ENCODE results near the gene CPSF4L. TPM values are rescaled to one million over a fixed set of nuclear protein-coding genes. Genes with fewer than 3 reads are reported as not detected.

CPSF4L gene
- total and polyA plus RNA-seq, 2 of the 13 experiments (the other 11 are each of a cell fraction or from before 2014, with no cell fraction given) = 0.73 to 1.6 TPM

DNA sequence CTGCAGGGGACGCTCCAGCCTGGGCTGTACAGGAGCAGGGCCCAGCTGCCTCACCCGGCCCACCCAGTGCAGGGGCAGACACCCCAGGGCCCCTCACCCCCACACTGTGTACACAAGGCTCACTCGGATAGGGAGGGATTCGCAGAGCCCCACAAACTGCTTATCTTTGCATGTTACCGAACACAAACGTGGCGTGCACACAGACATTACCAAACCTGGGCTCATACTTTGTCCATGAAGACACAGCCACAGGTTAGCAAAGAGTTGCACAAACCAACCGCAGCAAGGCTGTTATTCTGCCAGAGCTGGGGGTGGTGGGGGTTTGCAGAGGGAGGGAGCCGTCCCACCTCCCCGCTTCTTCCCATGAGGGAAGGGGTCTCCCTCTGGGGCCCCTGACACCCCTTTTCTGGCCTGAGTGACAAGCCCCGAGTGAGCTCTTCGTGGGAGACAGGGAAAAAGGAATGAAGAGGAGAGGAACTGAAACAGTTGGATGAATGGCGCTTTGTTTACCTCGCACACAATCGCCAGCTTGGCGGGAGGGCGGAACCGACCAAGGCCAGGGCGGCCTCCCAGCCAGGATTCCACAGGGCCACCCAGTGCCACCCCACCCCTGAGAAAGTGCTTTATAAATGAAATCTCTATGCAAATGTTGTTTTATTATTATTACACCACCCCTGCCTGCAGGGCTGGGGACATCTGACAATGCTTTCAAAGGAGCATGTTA, 434 bp upstream of the CPSF4L start (continued):
- TF ChIP-seq ZNF33A (CRISPR knock-in tag; IDR thresholded peaks at IDR 0.05; ENCODE audit: borderline replicate concordance) (no peak), RARA (CRISPR knock-in tag; IDR thresholded peaks at IDR 0.05) (peak; percentile 13), ZNF577 (CRISPR knock-in tag; IDR thresholded peaks at IDR 0.05; ENCODE audit: borderline replicate concordance, low read depth) (no peak), ZNF496 (CRISPR knock-in tag; IDR thresholded peaks at IDR 0.05; ENCODE audit: insufficient replicate concordance) (no peak), MTA3 (CRISPR knock-in tag; IDR thresholded peaks at IDR 0.05) (no peak), SAP130 (CRISPR knock-in tag; IDR thresholded peaks at IDR 0.05; ENCODE audit: low read depth) (peak; percentile 83), PCBP1 (IDR thresholded peaks at IDR 0.05; ENCODE audit: borderline replicate concordance, low read depth, low read length) (no peak), TARDBP (CRISPR knock-in tag; IDR thresholded peaks at IDR 0.05) (peak; percentile 79), TP53 (CRISPR knock-in tag; conservative IDR thresholded peaks at IDR 0.05) (no peak; the same call in 1 of the 2 replicates), ZNF180 (CRISPR knock-in tag; IDR thresholded peaks at IDR 0.05; ENCODE audit: borderline replicate concordance, low read depth) (0 out of 2 replicates have a peak, but pooled peaks have one; percentile 64), U2AF1 (optimal IDR thresholded peaks at IDR 0.05; ENCODE audit: low read depth, low read length) (no peak), ZFP36L1 (CRISPR knock-in tag; IDR thresholded peaks at IDR 0.05) (peak; percentile 80), ZMAT3 (CRISPR knock-in tag; conservative IDR thresholded peaks at IDR 0.05) (peak; percentile 70), ZFP82 (CRISPR knock-in tag; IDR thresholded peaks at IDR 0.05; ENCODE audit: borderline replicate concordance) (no peak)
- TF ChIP-seq, protein P1, sequence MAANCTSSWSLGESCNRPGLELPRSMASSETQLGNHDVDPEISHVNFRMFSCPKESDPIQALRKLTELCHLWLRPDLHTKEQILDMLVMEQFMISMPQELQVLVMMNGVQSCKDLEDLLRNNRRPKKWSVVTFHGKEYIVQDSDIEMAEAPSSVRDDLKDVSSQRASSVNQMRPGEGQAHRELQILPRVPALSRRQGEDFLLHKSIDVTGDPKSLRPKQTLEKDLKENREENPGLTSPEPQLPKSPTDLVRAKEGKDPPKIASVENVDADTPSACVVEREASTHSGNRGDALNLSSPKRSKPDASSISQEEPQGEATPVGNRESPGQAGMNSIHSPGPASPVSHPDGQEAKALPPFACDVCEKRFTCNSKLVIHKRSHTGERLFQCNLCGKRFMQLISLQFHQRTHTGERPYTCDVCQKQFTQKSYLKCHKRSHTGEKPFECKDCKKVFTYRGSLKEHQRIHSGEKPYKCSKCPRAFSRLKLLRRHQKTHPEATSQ (CRISPR knock-in tag; IDR thresholded peaks at IDR 0.05; ENCODE audit: borderline replicate concordance) = no peak
- TF ChIP-seq, protein P2, sequence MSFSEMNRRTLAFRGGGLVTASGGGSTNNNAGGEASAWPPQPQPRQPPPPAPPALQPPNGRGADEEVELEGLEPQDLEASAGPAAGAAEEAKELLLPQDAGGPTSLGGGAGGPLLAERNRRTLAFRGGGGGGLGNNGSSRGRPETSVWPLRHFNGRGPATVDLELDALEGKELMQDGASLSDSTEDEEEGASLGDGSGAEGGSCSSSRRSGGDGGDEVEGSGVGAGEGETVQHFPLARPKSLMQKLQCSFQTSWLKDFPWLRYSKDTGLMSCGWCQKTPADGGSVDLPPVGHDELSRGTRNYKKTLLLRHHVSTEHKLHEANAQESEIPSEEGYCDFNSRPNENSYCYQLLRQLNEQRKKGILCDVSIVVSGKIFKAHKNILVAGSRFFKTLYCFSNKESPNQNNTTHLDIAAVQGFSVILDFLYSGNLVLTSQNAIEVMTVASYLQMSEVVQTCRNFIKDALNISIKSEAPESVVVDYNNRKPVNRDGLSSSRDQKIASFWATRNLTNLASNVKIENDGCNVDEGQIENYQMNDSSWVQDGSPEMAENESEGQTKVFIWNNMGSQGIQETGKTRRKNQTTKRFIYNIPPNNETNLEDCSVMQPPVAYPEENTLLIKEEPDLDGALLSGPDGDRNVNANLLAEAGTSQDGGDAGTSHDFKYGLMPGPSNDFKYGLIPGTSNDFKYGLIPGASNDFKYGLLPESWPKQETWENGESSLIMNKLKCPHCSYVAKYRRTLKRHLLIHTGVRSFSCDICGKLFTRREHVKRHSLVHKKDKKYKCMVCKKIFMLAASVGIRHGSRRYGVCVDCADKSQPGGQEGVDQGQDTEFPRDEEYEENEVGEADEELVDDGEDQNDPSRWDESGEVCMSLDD (CRISPR knock-in tag; IDR thresholded peaks at IDR 0.05; ENCODE audit: borderline replicate concordance) = peak; percentile 97
- TF ChIP-seq, protein P3, sequence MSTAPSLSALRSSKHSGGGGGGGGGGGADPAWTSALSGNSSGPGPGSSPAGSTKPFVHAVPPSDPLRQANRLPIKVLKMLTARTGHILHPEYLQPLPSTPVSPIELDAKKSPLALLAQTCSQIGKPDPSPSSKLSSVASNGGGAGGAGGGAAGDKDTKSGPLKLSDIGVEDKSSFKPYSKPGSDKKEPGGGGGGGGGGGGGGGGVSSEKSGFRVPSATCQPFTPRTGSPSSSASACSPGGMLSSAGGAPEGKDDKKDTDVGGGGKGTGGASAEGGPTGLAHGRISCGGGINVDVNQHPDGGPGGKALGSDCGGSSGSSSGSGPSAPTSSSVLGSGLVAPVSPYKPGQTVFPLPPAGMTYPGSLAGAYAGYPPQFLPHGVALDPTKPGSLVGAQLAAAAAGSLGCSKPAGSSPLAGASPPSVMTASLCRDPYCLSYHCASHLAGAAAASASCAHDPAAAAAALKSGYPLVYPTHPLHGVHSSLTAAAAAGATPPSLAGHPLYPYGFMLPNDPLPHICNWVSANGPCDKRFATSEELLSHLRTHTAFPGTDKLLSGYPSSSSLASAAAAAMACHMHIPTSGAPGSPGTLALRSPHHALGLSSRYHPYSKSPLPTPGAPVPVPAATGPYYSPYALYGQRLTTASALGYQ (CRISPR knock-in tag; IDR thresholded peaks at IDR 0.05) = no peak
- TF ChIP-seq, protein P4, sequence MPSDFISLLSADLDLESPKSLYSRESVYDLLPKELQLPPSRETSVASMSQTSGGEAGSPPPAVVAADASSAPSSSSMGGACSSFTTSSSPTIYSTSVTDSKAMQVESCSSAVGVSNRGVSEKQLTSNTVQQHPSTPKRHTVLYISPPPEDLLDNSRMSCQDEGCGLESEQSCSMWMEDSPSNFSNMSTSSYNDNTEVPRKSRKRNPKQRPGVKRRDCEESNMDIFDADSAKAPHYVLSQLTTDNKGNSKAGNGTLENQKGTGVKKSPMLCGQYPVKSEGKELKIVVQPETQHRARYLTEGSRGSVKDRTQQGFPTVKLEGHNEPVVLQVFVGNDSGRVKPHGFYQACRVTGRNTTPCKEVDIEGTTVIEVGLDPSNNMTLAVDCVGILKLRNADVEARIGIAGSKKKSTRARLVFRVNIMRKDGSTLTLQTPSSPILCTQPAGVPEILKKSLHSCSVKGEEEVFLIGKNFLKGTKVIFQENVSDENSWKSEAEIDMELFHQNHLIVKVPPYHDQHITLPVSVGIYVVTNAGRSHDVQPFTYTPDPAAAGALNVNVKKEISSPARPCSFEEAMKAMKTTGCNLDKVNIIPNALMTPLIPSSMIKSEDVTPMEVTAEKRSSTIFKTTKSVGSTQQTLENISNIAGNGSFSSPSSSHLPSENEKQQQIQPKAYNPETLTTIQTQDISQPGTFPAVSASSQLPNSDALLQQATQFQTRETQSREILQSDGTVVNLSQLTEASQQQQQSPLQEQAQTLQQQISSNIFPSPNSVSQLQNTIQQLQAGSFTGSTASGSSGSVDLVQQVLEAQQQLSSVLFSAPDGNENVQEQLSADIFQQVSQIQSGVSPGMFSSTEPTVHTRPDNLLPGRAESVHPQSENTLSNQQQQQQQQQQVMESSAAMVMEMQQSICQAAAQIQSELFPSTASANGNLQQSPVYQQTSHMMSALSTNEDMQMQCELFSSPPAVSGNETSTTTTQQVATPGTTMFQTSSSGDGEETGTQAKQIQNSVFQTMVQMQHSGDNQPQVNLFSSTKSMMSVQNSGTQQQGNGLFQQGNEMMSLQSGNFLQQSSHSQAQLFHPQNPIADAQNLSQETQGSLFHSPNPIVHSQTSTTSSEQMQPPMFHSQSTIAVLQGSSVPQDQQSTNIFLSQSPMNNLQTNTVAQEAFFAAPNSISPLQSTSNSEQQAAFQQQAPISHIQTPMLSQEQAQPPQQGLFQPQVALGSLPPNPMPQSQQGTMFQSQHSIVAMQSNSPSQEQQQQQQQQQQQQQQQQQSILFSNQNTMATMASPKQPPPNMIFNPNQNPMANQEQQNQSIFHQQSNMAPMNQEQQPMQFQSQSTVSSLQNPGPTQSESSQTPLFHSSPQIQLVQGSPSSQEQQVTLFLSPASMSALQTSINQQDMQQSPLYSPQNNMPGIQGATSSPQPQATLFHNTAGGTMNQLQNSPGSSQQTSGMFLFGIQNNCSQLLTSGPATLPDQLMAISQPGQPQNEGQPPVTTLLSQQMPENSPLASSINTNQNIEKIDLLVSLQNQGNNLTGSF (CRISPR knock-in tag; IDR thresholded peaks at IDR 0.05) = no peak

Measured in HepG2 (cell line).